ENCODE data around the gene LCNL1. TPM values are rescaled to one million over a fixed set of nuclear protein-coding genes. Genes with fewer than 3 reads are reported as not detected.

Gene LCNL1
- total and polyA plus RNA-seq, 2 of the 13 experiments (the other 11 are each of a cell fraction or from before 2014, with no cell fraction given), result not detected

- TF ChIP-seq MEIS1 (CRISPR knock-in tag; IDR thresholded peaks at IDR 0.05; ENCODE audit: borderline replicate concordance), result no peak
- no peak for TF ChIP-seq PBX3 (CRISPR knock-in tag; IDR thresholded peaks at IDR 0.05; ENCODE audit: borderline replicate concordance)
- peak; percentile 69 for TF ChIP-seq RBFOX2 (IDR thresholded peaks at IDR 0.05; ENCODE audit: low read depth, low read length)
- TF ChIP-seq, protein P1, sequence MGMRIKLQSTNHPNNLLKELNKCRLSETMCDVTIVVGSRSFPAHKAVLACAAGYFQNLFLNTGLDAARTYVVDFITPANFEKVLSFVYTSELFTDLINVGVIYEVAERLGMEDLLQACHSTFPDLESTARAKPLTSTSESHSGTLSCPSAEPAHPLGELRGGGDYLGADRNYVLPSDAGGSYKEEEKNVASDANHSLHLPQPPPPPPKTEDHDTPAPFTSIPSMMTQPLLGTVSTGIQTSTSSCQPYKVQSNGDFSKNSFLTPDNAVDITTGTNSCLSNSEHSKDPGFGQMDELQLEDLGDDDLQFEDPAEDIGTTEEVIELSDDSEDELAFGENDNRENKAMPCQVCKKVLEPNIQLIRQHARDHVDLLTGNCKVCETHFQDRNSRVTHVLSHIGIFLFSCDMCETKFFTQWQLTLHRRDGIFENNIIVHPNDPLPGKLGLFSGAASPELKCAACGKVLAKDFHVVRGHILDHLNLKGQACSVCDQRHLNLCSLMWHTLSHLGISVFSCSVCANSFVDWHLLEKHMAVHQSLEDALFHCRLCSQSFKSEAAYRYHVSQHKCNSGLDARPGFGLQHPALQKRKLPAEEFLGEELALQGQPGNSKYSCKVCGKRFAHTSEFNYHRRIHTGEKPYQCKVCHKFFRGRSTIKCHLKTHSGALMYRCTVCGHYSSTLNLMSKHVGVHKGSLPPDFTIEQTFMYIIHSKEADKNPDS (CRISPR knock-in tag; IDR thresholded peaks at IDR 0.05), result no peak
- TF ChIP-seq ARID4A (CRISPR knock-in tag; IDR thresholded peaks at IDR 0.05; ENCODE audit: borderline replicate concordance), result peak; percentile 68
- no peak for TF ChIP-seq PHB2 (IDR thresholded peaks at IDR 0.05; ENCODE audit: partially characterized antibody)
- peak; percentile 69; the same call in 1 of the 2 replicates for TF ChIP-seq KDM5B (CRISPR knock-in tag; IDR thresholded peaks at IDR 0.05; ENCODE audit: borderline replicate concordance)
- no peak for TF ChIP-seq NFYB (CRISPR knock-in tag; IDR thresholded peaks at IDR 0.05)
- TF ChIP-seq RAD21 (CRISPR knock-in tag; IDR thresholded peaks at IDR 0.05), result peak; percentile 17; the same call in 1 of the 2 replicates
- TF ChIP-seq ZNF816 (CRISPR knock-in tag; IDR thresholded peaks at IDR 0.05; ENCODE audit: borderline replicate concordance), result no peak
- 0 out of 2 replicates have a peak, but pooled peaks have one; percentile 51 for TF ChIP-seq ZNF501 (CRISPR knock-in tag; IDR thresholded peaks at IDR 0.05)
- TF ChIP-seq ZSCAN12 (CRISPR knock-in tag; IDR thresholded peaks at IDR 0.05), result no peak
- TF ChIP-seq ZNF431 (CRISPR knock-in tag; IDR thresholded peaks at IDR 0.05; ENCODE audit: borderline replicate concordance, low read depth), result no peak
- no peak for TF ChIP-seq PREB (CRISPR knock-in tag; IDR thresholded peaks at IDR 0.05)
- peak; percentile 38; the same call in 1 of the 3 replicates for TF ChIP-seq MXI1 (IDR thresholded peaks at IDR 0.05; ENCODE audit: borderline replicate concordance, low read depth, low read length)
- no peak for TF ChIP-seq HNRNPH1 (optimal IDR thresholded peaks at IDR 0.05; ENCODE audit: low read depth, low read length)
- no peak; the same call in 1 of the 2 replicates for TF ChIP-seq MXD4 (CRISPR knock-in tag; IDR thresholded peaks at IDR 0.05)
- peak; percentile 46; the same call in 1 of the 2 replicates for TF ChIP-seq ZNF607 (CRISPR knock-in tag; IDR thresholded peaks at IDR 0.05; ENCODE audit: borderline replicate concordance)
- no peak for TF ChIP-seq ZFP36 (IDR thresholded peaks at IDR 0.05; ENCODE audit: borderline replicate concordance, low read depth, low read length, partially characterized antibody)
- no peak for TF ChIP-seq ZNF292 (CRISPR knock-in tag; IDR thresholded peaks at IDR 0.05; ENCODE audit: borderline replicate concordance, low read depth)
- no peak for TF ChIP-seq ZNF792 (CRISPR knock-in tag; IDR thresholded peaks at IDR 0.05)
These were observed 9.4 kb downstream of the LCNL1 start, which contains the start of gene PAXX (continued) for GRCh38 chr9:136991993-136992818.
